HL-60 (cell line): Measurements from ENCODE around the gene MFSD6L.

Experiments
- DNase-seq, 2 experiments: peaks; one replicate each; pipeline ENCODE4 v3.0.0-alpha.2; 2010 to 2020; ENCODE audit warnings: low read depth in 1 of 2, low spot score in 1 of 2
- H3K27ac ChIP-seq: fragments of 250-450 bp; sonication (Bioruptor Pico); replicated peaks from 2 replicates; pipeline ENCODE4 v1.5.1; 2020; ENCODE audit warnings: mild to moderate bottlenecking, moderate library complexity
- H3K27me3 ChIP-seq: fragments of 250-450 bp; sonication (Bioruptor Pico); 2 replicates; pipeline ENCODE4 v1.5.1; 2021; ENCODE audit warnings: mild to moderate bottlenecking, moderate library complexity; ENCODE audit not compliant: insufficient read depth, poor library complexity, severe bottlenecking
- H3K4me3 ChIP-seq: replicated peaks from 2 replicates; pipeline ENCODE4 v1.5.1; 2011; ENCODE audit warnings: mild to moderate bottlenecking, control low read depth, low read length; ENCODE audit not compliant: insufficient read depth
- CTCF ChIP-seq: IDR thresholded peaks from one replicate; pipeline ENCODE4 v1.5.1; 2011; ENCODE audit warnings: low read length, control low read depth, inconsistent platforms; ENCODE audit not compliant: insufficient read depth
- GABPA ChIP-seq: IDR thresholded peaks from 2 replicates; pipeline ENCODE4 v1.6.1; 2012; ENCODE audit warnings: low read depth
- POLR2AphosphoS5 ChIP-seq: IDR thresholded peaks from 2 replicates; pipeline ENCODE4 v1.6.1; 2012; ENCODE audit warnings: low read depth
- REST ChIP-seq: IDR thresholded peaks from 2 replicates; pipeline ENCODE4 v1.6.1; 2012; ENCODE audit warnings: low read depth; ENCODE audit not compliant: insufficient replicate concordance
- SPI1 ChIP-seq: IDR thresholded peaks from 2 replicates; pipeline ENCODE4 v1.6.1; 2012; ENCODE audit warnings: low read depth, mild to moderate bottlenecking, borderline replicate concordance

Gene MFSD6L

GRCh38 chr17:8793649-8794048, 5.5 kb downstream of the MFSD6L start:
- peak; percentile 35 to 55 for DNase-seq
- Histone ChIP-seq H3K27ac (peak overlapping the region; percentile 67), H3K4me3 (no peak overlapping the region), H3K27me3 (no peaks in the 10 kb centered on the region)
- TF ChIP-seq SPI1 (peak; percentile 71), GABPA (no peak), POLR2AphosphoS5 (no peak), CTCF (no peak)

GRCh38 chr17:8792646-8793045, 6.5 kb downstream of the MFSD6L start:
- no peak overlapping the region for H3K4me3 ChIP-seq
- DNase-seq, result no peak
- TF ChIP-seq CTCF (no peak), POLR2AphosphoS5 (no peak), REST (no peak), GABPA (no peak), SPI1 (no peak)
- H3K27ac ChIP-seq, result no peak overlapping the region
- H3K27me3 ChIP-seq, result no peaks in the 10 kb centered on the region

GRCh38 chr17:8791910-8792270, 7.3 kb downstream of the MFSD6L start:
- TF ChIP-seq POLR2AphosphoS5, result no peak
- TF ChIP-seq GABPA, result no peak
- TF ChIP-seq REST, result no peak
- TF ChIP-seq SPI1, result no peak
- Histone ChIP-seq H3K27me3 (no peaks in the 10 kb centered on the region), H3K27ac (no peak overlapping the region), H3K4me3 (no peak overlapping the region)
- no peak for DNase-seq

- no peak for TF ChIP-seq POLR2AphosphoS5
- TF ChIP-seq SPI1, result no peak
- TF ChIP-seq GABPA, result no peak
- TF ChIP-seq REST, result no peak
- no peak for TF ChIP-seq CTCF
- no peaks in the 10 kb centered on the region for H3K27me3 ChIP-seq
- no peak for DNase-seq
- no peak overlapping the region for H3K27ac ChIP-seq
- H3K4me3 ChIP-seq, result no peak overlapping the region
These were observed 7.8 kb downstream of the MFSD6L start for GRCh38 chr17:8791248-8791909.
